ENCODE measurements around the gene MYH11.

Gene MYH11

DNA sequence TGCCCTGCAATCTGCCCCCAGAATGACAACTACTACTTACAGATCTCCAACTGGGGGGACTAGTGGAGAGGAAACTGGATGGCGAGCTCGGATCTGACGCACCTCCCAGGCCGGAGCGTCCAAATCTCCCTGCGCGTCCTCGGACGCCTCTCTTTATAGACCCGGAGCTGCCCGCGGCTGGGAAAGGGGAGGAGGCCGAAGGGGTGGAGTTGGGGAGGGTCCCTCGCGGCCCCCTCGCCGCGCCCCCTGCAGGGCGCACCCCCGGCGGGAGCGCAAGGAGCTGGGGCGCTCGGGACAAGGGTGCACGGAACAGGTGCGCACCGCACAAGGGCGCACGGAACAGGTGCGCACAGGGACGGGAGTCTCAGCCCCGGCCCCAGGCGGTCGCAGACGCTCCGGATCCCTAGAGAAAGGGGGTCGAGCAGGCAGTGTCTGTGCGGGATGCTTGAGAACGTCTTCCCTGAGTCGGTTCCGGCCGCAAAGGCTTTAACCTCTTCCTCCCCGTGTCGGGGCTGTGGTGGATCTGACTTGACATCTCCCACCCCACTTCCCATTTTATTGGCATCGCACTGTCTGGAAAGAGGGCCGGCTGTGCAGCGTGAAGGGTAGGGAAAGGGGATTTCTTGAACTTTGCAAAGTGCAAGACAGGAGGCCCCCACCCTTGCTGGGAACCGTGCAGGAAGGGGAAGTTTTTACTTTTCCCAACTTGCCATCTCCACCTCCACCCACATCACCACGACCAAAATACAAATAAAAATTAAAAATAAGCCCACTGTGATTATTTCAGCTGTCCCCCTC is at the start of gene MYH11:
MYH11 (minus strand) TSS at position 128 of the 798 bp plus-strand sequence. CDS start 18,776 bp downstream, outside the sequence.
- no peak for DNase-seq (ENCODE audit: low read depth in 4 of 4, low spot score in 1 of 4)

- DNase-seq (ENCODE audit: low read depth in 4 of 4, low spot score in 1 of 4) = no peak
These were observed 49.6 kb upstream of the MYH11 start for GRCh38 chr16:15906439-15906838.

- DNase-seq (ENCODE audit: low read depth in 4 of 4, low spot score in 1 of 4) = no peak
These were observed 47.1 kb upstream of the MYH11 start for GRCh38 chr16:15903960-15904359.

DNA sequence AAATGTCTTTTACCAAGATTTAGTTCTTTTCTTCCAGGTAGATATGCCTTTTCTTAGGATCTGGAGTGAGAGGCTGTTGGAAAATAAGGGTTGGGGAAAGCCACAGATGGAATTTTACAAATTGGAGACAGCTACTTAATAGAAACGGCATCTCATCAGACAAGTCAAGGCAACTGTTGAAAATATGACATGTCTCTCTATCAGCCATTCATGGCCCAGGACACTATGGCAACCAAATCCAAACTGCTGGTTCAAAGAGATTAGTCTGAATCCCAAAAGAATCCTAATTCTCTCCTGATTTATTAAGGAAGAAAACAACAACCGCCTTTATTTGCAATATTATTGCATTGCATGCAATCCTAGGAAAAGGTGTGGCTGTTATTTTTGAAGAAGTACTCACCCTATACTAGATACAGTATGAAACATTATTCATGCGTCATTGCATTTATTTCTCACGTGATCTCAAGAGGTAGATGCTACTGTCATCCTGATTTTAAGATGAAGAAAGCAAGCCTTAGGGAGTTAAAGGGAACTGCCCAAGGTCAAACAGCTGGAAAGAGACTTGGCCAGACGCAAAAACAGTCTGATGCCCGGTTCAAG is 44.2 kb upstream of the MYH11 start:
- no peak for DNase-seq (ENCODE audit: low read depth in 4 of 4, low spot score in 1 of 4)

DNA sequence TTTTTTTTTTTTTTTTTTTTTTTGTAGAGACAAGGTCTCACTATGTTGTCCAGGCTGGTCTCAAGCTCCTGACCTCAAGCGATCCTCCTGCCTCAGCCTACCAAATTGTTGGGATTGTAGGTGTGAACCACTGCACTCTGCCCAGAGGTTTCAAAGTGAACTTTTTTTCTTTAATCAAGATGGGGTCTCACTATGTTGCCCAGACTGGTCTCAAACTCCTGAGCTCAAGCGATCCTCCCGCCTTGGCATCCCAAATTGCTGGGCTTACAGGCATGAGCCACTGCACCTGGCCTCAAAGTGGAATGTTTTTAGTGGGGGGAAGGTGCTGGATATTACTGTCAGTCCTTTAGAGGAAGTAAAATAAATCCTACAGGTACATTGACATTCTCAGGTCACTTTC is 43.5 kb upstream of the MYH11 start:
- no peak for DNase-seq (ENCODE audit: low read depth in 4 of 4, low spot score in 1 of 4)

DNA sequence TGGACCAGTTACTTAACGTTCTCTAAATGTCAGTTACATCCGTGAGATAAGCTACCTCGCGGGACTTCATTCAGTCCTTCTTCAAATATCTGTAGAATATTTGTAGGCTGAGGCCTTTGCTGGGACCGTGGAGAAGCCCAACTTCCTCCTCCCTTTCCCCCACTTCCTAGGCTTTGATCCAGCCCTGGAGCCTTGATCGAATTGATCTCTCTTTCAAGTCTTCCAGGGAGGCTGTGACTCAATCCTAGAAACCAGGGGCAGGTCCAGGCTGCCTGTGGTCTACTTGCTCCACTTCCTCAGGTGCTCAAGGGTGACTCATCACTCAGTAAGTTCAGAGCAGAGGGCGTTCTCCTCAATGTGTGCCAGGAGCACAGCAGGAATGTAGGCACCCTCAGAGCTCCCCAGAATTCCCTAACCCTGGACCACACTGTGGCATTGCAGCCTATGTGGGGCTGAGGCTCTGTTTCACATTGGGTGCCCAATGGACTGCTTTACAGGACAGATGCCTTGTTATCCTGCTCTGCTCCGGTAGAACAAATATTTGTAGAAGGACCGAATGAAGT is 42.8 kb upstream of the MYH11 start:
- peak in 1 of 4 experiments; percentile 22 for DNase-seq (ENCODE audit: low read depth in 4 of 4, low spot score in 1 of 4)

DNA sequence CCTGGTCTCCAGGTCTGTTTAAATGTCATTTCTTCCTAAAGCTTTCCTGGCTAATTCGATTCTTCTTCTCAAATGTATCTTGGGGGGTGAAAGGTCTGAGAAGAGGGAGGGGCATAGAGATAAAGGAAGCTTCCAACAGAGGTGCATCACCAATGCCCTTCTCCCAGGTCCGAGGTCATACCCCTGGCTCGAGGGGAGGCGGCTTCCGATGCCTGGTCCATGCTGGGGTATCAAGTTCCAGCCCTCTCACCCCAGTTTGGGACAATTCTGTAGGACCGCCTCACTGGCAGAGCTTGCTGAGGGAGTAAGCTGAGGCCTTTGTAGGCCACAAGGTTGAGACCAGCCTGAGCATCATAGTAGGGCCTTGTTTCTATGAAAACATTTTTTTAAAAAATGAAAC is 41.8 kb upstream of the MYH11 start:
- DNase-seq (ENCODE audit: low read depth in 4 of 4, low spot score in 1 of 4) = no peak

- peak in 1 of 4 experiments; percentile 27 for DNase-seq (ENCODE audit: low read depth in 4 of 4, low spot score in 1 of 4)
These were observed 41.0 kb upstream of the MYH11 start for GRCh38 chr16:15897834-15898254.

- DNase-seq (ENCODE audit: low read depth in 4 of 4, low spot score in 1 of 4) = no peak
These were observed 40.4 kb upstream of the MYH11 start for GRCh38 chr16:15897121-15897780.

DNA sequence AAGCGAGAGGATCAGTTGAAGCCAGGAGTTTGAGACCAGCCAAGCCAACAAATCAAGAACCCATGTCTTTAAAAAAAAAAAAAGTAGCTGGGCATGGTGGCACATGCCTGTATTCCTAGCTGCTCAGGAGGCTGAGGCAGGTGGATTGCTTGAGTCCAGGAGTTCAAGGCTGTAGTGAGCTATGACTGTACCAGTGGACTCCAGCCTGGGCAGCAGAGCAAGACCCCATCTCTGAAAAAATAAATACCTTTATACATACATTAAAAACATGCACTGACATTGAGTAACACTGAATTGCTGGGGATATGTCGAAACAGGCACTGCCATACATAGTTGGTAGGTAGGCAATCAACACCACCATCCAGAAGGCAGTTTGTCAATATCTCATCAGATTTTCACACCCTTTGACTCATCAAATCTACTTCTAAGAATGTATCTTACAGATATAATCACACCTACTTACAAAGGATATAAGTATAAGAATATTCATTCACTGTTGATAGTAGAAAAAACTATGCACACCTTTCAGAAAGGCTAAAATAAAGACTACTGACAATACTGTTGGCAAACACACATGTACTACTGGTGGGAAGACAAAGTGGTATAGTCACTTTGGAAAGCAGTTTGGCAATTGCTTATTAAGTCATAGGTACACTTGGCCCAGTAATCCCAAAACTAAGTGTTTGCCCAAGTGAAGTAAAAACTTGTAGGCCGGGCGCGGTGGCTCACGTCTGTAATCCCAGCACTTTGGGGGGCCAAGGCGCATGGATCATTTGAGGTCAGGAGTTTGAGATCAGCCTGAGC is 37.9 kb upstream of the MYH11 start:
- DNase-seq (ENCODE audit: low read depth in 4 of 4, low spot score in 1 of 4) = no peak

GRCh38 chr16:15891508-15891907 is 34.7 kb upstream of the MYH11 start:
- no peak for DNase-seq (ENCODE audit: low read depth in 4 of 4, low spot score in 1 of 4)

DNA sequence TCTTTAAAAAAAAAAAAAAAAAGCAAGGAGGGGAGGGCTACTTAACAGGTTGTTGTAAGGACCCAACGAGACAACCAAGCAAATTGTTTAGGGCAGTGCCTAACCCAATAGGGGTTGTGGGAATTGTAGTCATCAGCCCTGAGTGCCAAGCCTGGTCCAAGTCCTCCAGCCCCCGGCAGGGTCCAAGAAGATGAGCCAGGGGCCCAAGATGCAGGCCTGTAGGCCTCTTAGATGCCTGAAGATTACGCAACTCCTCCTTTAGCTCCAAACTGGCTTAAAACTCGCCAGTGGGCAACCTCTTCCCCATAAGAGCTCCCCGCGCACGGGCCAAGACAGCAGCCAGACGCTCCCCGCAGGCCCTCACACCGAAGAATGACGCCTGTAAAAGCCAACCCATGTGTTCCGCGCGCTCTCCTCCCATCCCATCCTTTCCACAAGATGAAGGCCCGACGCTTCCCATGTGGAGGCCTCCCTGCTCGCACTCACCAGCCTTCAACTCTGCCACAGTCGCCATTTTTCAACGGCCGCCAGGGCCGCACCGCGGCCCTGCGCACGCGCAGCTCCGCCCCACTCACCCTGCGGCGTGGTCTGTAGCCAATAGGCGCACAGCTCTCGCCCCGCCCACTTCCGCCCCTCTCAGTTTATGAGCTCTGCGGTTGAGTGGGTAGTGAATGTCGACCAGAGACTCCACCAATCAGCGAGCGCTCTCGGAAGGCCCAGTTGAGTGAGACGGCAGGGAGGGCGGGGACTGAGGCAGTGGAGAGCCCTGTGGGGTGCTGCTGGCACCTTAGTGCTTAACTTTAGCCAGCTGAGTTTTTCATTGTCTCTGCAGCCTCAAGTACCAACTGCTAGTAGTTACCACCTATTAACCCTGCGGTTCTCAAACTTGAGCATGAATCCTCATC is 31.5 kb upstream of the MYH11 start, which contains the start of gene CEP20:
CEP20 (minus strand) TSS at position 532 of the 905 bp plus-strand sequence; CDS start at position 514, 18 bp downstream.
- peak; percentile 99 to 100 (median 100) for DNase-seq (ENCODE audit: low read depth in 4 of 4, low spot score in 1 of 4)

DNA sequence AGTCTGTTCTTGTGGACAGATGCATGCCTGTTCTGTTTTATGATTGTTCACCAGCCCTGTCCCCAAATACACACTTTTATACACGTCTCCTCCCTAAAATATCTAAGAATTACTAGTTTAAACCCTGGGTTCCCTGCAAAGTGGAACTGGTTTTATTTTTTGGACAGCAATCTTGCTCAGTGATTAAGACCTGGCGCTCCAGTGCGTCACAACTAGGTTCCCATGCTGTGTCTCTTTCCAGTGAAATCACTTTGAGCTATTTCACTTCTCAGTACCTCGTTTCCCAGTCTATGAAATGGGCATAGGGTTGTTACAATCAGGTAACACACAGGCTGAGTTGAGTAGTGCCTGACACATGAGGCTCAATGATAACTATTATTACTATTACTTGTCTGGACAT is 30.5 kb upstream of the MYH11 start:
- DNase-seq (ENCODE audit: low read depth in 4 of 4, low spot score in 1 of 4) = no peak

DNA sequence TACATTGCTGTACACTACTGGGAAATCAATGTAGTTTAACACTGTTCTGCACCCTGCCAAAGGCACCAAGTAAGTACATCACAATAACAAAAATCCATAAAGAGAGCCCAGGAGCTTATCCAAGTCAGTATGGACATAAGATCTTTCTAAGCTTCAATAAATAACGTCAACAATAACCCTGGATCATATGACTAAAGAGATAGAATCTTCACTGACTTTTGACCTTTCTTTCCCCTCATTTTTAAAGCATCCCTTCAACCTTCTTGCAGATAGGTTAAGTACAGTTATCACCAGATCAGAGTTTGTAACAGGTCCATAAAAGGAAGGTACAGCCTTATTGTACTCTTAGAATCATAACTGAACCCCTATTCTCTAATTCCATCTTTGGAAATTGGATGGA is 29.2 kb upstream of the MYH11 start:
- no peak for DNase-seq (ENCODE audit: low read depth in 4 of 4, low spot score in 1 of 4)

GRCh38 chr16:15885560-15886001 is 28.8 kb upstream of the MYH11 start:
- no peak for DNase-seq (ENCODE audit: low read depth in 4 of 4, low spot score in 1 of 4)

GRCh38 chr16:15882563-15882962 is 25.7 kb upstream of the MYH11 start:
- no peak for DNase-seq (ENCODE audit: low read depth in 4 of 4, low spot score in 1 of 4)

- DNase-seq (ENCODE audit: low read depth in 4 of 4, low spot score in 1 of 4) = no peak
These were observed 25.1 kb upstream of the MYH11 start for GRCh38 chr16:15881794-15882379.

- DNase-seq (ENCODE audit: low read depth in 4 of 4, low spot score in 1 of 4) = no peak
These were observed 23.8 kb upstream of the MYH11 start for GRCh38 chr16:15880434-15881308.

Measured in stimulated activated CD4-positive, alpha-beta T cell treated with anti-CD3 and anti-CD28 coated beads, Interleukin-1b, Interleukin-23, amount 100 ng/mL, for 24 hours (primary cell).